Measurements from ENCODE around the gene APOBR. TPM values are rescaled to one million over a fixed set of nuclear protein-coding genes. Genes with fewer than 3 reads are reported as not detected.

APOBR gene
- total and polyA plus RNA-seq, 2 of the 13 experiments (the other 11 are each of a cell fraction or from before 2014, with no cell fraction given): 0.03 TPM; not detected in 1

DNA sequence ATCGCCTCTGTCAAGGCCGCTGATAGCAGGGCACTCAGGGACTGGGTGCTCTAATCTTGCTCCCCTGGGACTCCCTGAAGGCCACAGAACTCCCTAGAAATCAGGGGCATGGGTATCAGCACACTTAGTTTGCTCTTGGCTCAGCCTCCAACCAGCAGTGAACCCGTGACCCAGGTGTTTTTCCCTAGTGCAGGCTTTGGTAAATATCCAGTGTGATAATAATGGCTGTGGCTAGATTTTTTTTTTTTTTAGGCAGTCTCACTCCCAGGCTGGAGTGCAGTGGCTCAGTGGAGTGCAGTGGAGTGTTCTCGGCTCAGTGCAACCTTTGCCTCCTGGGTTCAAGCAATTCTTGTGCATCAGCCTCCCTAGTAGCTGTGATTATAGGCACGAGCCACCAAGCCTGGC, 34.0 kb downstream of the APOBR start (continued):
- TF ChIP-seq, protein P1, sequence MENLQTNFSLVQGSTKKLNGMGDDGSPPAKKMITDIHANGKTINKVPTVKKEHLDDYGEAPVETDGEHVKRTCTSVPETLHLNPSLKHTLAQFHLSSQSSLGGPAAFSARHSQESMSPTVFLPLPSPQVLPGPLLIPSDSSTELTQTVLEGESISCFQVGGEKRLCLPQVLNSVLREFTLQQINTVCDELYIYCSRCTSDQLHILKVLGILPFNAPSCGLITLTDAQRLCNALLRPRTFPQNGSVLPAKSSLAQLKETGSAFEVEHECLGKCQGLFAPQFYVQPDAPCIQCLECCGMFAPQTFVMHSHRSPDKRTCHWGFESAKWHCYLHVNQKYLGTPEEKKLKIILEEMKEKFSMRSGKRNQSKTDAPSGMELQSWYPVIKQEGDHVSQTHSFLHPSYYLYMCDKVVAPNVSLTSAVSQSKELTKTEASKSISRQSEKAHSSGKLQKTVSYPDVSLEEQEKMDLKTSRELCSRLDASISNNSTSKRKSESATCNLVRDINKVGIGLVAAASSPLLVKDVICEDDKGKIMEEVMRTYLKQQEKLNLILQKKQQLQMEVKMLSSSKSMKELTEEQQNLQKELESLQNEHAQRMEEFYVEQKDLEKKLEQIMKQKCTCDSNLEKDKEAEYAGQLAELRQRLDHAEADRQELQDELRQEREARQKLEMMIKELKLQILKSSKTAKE (CRISPR knock-in tag; IDR thresholded peaks at IDR 0.05; ENCODE audit: borderline replicate concordance): no peak
- TF ChIP-seq, protein P2, sequence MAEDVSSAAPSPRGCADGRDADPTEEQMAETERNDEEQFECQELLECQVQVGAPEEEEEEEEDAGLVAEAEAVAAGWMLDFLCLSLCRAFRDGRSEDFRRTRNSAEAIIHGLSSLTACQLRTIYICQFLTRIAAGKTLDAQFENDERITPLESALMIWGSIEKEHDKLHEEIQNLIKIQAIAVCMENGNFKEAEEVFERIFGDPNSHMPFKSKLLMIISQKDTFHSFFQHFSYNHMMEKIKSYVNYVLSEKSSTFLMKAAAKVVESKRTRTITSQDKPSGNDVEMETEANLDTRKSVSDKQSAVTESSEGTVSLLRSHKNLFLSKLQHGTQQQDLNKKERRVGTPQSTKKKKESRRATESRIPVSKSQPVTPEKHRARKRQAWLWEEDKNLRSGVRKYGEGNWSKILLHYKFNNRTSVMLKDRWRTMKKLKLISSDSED (CRISPR knock-in tag; IDR thresholded peaks at IDR 0.05): no peak
- TF ChIP-seq, protein P3, sequence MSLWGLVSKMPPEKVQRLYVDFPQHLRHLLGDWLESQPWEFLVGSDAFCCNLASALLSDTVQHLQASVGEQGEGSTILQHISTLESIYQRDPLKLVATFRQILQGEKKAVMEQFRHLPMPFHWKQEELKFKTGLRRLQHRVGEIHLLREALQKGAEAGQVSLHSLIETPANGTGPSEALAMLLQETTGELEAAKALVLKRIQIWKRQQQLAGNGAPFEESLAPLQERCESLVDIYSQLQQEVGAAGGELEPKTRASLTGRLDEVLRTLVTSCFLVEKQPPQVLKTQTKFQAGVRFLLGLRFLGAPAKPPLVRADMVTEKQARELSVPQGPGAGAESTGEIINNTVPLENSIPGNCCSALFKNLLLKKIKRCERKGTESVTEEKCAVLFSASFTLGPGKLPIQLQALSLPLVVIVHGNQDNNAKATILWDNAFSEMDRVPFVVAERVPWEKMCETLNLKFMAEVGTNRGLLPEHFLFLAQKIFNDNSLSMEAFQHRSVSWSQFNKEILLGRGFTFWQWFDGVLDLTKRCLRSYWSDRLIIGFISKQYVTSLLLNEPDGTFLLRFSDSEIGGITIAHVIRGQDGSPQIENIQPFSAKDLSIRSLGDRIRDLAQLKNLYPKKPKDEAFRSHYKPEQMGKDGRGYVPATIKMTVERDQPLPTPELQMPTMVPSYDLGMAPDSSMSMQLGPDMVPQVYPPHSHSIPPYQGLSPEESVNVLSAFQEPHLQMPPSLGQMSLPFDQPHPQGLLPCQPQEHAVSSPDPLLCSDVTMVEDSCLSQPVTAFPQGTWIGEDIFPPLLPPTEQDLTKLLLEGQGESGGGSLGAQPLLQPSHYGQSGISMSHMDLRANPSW (CRISPR knock-in tag; IDR thresholded peaks at IDR 0.05; ENCODE audit: borderline replicate concordance): no peak
- no peak for TF ChIP-seq NFE2 (CRISPR knock-in tag; IDR thresholded peaks at IDR 0.05)
- no peak for TF ChIP-seq RBFOX2 (IDR thresholded peaks at IDR 0.05; ENCODE audit: low read depth, low read length)
- no peak for TF ChIP-seq NFYB (CRISPR knock-in tag; IDR thresholded peaks at IDR 0.05)
- no peak for TF ChIP-seq ZNF235 (CRISPR knock-in tag; IDR thresholded peaks at IDR 0.05; ENCODE audit: borderline replicate concordance)
- TF ChIP-seq HOXD1 (CRISPR knock-in tag; IDR thresholded peaks at IDR 0.05): 0 out of 2 replicates have a peak, but pooled peaks have one; percentile 19
- TF ChIP-seq, protein P4, sequence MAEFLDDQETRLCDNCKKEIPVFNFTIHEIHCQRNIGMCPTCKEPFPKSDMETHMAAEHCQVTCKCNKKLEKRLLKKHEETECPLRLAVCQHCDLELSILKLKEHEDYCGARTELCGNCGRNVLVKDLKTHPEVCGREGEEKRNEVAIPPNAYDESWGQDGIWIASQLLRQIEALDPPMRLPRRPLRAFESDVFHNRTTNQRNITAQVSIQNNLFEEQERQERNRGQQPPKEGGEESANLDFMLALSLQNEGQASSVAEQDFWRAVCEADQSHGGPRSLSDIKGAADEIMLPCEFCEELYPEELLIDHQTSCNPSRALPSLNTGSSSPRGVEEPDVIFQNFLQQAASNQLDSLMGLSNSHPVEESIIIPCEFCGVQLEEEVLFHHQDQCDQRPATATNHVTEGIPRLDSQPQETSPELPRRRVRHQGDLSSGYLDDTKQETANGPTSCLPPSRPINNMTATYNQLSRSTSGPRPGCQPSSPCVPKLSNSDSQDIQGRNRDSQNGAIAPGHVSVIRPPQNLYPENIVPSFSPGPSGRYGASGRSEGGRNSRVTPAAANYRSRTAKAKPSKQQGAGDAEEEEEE (CRISPR knock-in tag; IDR thresholded peaks at IDR 0.05; ENCODE audit: borderline replicate concordance): no peak
- no peak for TF ChIP-seq KAT2B (IDR thresholded peaks at IDR 0.05; ENCODE audit: borderline replicate concordance, low read depth, low read length)
- no peak for TF ChIP-seq ZBTB21 (CRISPR knock-in tag; IDR thresholded peaks at IDR 0.05)
- TF ChIP-seq, protein P5, sequence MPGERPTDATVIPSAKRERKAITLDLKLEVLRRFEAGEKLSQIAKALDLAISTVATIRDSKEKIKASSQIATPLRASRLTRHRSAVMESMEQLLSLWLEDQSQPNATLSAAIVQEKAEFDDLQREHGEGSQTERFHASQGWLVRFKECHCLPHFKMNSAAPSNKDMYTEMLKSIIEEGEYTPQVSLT (CRISPR knock-in tag; IDR thresholded peaks at IDR 0.05; ENCODE audit: borderline replicate concordance, low read depth): no peak
- TF ChIP-seq, protein P6, sequence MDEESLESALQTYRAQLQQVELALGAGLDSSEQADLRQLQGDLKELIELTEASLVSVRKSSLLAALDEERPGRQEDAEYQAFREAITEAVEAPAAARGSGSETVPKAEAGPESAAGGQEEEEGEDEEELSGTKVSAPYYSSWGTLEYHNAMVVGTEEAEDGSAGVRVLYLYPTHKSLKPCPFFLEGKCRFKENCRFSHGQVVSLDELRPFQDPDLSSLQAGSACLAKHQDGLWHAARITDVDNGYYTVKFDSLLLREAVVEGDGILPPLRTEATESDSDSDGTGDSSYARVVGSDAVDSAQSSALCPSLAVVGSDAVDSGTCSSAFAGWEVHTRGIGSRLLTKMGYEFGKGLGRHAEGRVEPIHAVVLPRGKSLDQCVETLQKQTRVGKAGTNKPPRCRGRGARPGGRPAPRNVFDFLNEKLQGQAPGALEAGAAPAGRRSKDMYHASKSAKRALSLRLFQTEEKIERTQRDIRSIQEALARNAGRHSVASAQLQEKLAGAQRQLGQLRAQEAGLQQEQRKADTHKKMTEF (CRISPR knock-in tag; IDR thresholded peaks at IDR 0.05): peak; percentile 50; the same call in 1 of the 2 replicates
- no peak for TF ChIP-seq ZNF550 (CRISPR knock-in tag; IDR thresholded peaks at IDR 0.05; ENCODE audit: borderline replicate concordance)
- no peak for TF ChIP-seq FOSL2 (CRISPR knock-in tag; IDR thresholded peaks at IDR 0.05)
- TF ChIP-seq ZNF350 (CRISPR knock-in tag; IDR thresholded peaks at IDR 0.05; ENCODE audit: borderline replicate concordance, low read depth): no peak
- TF ChIP-seq TSC22D2 (CRISPR knock-in tag; IDR thresholded peaks at IDR 0.05; ENCODE audit: borderline replicate concordance): no peak
- TF ChIP-seq ZNF652 (CRISPR knock-in tag; IDR thresholded peaks at IDR 0.05; ENCODE audit: borderline replicate concordance, low read depth): no peak
- TF ChIP-seq ZNF678 (CRISPR knock-in tag; IDR thresholded peaks at IDR 0.05): no peak
- no peak for TF ChIP-seq HOXA9 (CRISPR knock-in tag; IDR thresholded peaks at IDR 0.05; ENCODE audit: borderline replicate concordance)
- TF ChIP-seq GLI4 (CRISPR knock-in tag; IDR thresholded peaks at IDR 0.05; ENCODE audit: borderline replicate concordance): no peak

Measured in HepG2 (cell line).